HG02610 (cell line): ENCODE results near the gene NBAS.
"Not testable (repeated sequence)": the region's sequence is repeated elsewhere in the genome, so short reads cannot be mapped to it uniquely, and the experiment has no call there.

Experiments used
- ATAC-seq: cut with Tn5 transposase; IDR thresholded peaks from one replicate; pipeline ENCODE4 v1.9.1; 2021; ENCODE audit warnings: mild to moderate bottlenecking, moderate library complexity; ENCODE audit not compliant: unreplicated experiment

Gene NBAS

DNA sequence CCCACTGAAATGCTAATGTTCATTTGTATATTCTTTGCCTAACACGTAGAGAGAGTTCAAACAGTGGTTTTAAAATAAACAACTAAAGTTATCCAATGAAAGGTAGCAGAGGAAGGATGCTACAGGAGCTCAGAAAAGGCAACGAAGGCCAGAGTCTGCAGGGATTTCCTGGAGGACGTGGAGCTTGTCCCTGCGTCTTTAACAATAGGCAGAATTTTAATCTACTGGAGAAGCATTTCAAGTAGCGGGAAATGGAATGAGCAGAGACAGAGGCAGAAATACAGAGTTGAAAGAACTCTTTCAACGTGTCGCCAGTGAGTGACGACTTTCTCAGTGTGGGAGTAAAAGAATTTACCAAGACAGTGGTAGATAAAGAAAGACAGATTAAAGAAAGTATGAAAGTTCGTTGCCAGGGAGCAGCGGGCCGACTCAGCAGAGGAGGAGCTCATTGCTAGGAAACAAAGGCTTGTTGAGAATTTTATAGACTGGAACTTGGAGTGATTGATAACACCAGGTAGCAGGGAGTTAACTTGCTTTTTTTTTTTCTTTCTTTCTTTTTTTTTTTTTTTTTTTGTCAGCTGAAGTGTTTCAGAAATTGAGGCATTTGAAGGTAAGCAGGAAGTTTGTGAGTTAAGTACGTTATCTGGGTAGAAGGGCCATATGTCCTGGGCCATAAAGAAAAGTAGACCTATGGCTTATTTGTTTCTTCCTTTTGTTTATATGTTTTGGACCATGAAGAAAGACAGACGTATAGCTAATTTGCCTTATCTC is 625 bp upstream of the NBAS start:
- ATAC-seq = peak; percentile 23

GRCh38 chr2:15560140-15560987 is 770 bp downstream of the NBAS start:
- ATAC-seq = peak; percentile 33

- no peak for ATAC-seq
Measured at GRCh38 chr2:15559379-15560139, 1.6 kb downstream of the NBAS start.

DNA sequence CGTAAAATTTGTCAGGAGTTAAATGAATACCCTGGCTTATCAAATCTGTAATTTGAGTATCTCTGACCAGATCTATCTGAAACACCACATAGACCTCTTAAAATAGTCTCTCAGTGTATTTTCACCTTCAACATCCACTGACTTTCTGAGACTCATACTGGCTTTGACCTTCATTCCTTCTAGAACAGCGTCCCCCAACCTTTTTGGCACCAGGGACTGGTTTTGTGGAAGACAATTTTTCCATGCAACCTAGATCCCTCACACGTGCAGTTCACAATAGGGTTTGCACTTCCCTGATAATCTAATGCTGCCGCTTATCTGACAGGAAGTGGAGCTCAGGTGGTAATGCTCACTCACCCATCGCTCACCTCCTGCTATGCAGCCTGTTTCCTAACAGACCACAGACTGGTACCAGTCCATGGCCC is 3.2 kb downstream of the NBAS start:
- ATAC-seq = no peak

GRCh38 chr2:15556311-15556930 is 4.7 kb downstream of the NBAS start:
- ATAC-seq = no peak

GRCh38 chr2:15555760-15556193 is 5.4 kb downstream of the NBAS start:
- ATAC-seq = no peak

GRCh38 chr2:15554525-15555218 is 6.5 kb downstream of the NBAS start:
- no peak for ATAC-seq

DNA sequence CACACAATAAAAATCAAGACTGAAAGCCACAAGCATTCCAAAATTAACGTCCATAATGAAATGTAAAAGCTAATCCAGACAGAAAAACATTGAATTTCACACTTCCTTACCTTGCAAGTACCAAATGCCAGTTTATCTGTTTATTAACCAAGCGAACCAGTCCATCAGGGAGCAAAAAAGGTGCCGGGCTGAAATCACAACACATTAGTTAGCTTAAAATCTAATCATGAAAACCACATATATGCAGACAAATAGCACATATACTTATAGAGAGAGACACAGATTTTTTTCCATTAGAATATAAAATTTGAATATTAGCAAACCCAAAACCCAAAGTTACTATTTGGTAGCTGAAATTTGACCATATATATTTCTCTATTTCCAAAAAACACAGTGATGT is 7.2 kb downstream of the NBAS start:
- ATAC-seq = no peak

- ATAC-seq = no peak
Measured at GRCh38 chr2:15553519-15553918, 7.6 kb downstream of the NBAS start.

GRCh38 chr2:15548974-15549373 is 12.2 kb downstream of the NBAS start:
- ATAC-seq = no peak

GRCh38 chr2:15547115-15547876 is 13.8 kb downstream of the NBAS start:
- no peak for ATAC-seq

DNA sequence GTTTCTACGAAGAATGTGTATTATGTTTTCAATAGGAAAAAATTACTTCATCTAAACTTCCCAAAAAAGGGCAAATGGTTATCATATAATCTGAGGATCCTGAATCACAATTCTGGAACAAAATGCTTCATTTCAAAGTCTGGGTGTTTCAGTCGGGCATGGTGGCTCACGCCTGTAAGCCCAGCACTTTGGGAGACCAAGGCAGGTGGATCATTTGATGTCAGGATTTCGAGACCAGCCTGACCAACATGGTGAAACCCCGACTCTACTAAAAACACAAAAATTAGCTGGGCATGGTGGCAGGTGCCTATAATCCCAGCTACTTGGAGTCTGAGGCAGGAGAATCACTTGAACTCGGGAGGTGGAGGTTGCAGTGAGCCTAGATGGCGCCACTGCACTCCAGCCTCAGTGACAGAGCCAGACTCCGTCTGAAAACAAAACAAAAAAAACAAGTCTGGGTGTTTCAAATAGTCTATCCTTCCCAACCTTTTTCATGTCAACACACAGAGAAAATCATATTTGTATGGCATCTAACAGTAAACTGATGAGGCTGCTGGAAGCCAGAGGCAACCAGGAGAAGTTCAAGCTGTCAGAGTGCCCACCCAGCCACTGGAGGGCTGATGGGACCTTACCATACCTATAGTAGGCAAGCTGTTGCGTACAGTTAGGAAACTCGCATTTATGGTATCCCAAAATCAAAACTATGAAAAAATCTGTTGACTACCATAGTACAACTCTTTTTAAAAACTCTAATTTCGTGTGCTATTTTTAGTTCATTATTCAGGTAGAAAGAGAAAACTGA is 14.6 kb downstream of the NBAS start:
- ATAC-seq = no peak

GRCh38 chr2:15544227-15544626 is 16.9 kb downstream of the NBAS start:
- no peak for ATAC-seq

DNA sequence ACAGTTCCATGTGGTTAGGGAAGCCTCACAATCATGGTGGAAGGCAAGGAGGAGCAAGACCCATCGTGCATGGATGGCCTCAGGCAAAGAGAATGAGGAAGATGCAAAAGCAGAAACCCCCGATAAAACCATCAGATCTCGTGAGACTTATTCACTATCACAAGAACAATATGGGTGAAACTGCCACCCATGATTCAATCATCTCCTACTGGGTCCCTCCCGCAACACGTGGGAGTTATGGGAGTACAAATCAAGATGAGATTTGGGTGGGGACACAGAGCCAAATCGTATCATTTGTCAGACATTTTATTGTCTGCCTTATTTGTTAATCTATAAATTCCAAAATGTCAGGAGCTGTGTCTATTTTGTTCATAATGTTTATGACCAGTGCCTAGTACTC is 17.6 kb downstream of the NBAS start:
- ATAC-seq = no peak

GRCh38 chr2:15543053-15543452 is 18.1 kb downstream of the NBAS start:
- no peak for ATAC-seq

- ATAC-seq = not testable (repeated sequence)
Measured at GRCh38 chr2:15542269-15542668, 18.9 kb downstream of the NBAS start.

GRCh38 chr2:15540523-15540922 is 20.6 kb downstream of the NBAS start:
- ATAC-seq = not testable (repeated sequence)

DNA sequence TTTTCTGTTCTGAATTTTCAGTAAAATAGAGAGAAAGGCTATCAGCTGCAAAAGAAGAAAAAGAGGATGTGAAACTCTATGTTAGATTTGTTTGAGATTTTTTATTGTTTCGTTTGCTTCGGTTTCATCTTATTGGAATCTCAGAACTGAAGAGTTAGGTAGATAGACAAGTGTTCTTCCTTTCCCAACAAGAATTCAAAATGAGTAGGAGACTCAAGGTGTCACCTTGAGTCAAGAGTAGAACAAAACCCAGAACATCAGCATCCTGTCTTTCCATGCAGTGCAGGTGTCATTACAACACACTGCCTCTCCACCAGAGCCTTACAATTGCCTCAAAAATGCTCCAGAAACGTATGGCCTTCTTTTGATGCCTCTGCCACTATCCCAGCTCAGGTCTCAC is 21.1 kb downstream of the NBAS start:
- ATAC-seq = peak; percentile 71

DNA sequence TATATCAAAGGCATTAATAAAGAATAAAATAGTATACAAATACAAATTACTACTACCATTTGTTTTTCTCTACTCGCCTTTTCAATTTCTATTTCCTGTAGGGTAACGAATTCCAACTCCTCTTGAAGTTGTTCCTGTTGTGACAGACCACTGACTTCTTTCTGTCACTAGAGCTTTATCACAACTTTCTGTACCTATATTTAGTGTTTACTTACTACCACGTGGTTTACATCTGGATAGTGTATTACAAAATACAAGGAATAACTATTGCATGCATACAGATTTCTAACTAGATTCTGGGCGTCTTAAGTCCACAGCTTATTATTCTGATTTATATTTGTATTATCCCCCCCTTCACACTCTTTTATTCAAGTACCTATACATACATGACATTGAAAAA is 22.3 kb downstream of the NBAS start:
- no peak for ATAC-seq
